ENCODE measurements around the gene WRNIP1.
"Not testable (repeated sequence)": the region's sequence is repeated elsewhere in the genome, so short reads cannot be mapped to it uniquely, and the experiment has no call there.

The WRNIP1 gene

DNA sequence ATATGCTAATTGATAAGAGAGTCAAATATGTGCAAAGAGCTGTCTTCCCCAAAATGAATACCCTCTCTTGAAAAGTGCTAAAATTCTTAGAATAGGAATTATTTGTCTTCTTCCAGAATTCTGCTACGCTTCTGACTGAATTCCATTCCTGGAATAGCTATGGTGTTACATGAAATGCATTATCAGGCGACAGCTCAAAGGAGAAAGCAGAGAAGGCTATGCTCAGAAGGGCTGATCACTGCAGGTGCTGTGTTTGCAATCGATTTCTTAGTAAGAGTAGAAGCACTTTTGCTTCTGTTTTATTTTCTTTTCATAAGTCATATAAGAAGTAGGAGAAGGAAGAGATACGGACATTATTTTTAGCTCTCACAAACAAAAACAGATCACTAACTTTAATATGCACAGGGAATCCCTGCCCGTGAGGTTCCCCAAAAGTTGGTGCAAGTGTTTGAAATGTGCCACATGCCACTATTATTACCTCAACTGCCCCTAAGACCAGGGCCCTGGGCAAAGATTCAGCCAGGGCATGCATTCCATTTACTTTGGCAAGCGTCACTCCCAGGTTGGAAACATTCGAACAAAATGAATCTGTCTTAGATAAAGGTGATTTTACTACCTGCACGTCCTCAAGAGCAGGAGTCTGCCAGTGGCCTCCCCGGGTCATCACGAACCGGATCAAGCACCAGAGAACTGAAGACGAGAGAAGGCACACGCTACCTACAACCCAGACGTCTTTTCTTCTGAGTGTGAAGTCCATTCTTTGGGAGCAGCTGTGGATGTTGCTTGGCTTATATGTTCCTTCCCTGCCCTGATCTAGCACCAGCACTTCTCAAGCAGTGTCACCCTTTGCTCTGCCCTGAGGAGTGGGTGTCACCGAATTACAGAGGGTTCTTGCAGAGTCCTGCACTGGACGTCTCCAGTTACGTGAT is 21.6 kb upstream of the WRNIP1 start:
- DNase-seq: no peak

DNA sequence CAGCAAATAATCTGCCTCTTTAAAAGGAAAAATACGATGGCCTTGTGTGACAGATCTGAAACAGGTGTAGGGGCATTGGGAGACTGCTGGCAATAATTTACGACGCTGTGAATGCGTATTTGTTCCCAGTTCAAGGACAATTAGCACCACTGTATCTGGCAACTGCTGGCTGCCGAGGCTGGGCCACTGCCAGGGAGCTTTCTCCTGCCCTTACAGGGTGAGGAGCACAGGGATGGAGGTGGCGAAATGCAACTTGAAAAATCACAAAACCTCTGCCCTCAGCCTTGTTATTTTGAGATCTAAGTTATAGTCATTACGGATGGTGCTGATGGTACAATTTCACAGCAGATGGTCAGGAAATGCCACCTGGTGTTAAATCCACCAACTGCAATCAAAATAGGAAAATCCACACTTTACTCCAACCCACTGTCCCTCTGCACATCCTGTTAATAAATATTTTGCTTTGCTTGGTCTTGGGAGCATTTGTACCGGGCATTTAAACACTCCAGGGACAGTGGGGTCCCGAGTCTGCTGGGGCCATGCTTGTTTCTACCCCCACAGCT is 20.9 kb upstream of the WRNIP1 start:
- DNase-seq: no peak

GRCh38 chr6:2744778-2745177 is 20.4 kb upstream of the WRNIP1 start:
- no peak for DNase-seq

DNA sequence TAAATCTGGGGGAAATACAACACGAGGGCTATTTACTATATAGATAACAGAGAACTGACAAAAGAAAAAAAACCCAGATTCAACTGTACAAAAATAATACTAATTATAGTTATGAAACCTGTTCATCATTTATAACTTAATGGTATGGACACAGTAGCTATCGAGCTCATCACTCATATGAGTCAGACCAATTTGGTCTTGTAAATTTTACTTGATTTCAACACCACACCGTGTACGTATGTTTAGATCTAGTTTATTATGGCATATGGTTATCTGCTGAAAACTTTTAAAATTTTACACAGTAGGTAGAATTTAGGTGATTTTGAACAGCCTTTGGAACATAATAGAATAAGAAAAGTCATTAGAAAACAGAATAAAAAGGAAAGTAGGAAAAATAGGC is 19.9 kb upstream of the WRNIP1 start:
- no peak for DNase-seq

DNA sequence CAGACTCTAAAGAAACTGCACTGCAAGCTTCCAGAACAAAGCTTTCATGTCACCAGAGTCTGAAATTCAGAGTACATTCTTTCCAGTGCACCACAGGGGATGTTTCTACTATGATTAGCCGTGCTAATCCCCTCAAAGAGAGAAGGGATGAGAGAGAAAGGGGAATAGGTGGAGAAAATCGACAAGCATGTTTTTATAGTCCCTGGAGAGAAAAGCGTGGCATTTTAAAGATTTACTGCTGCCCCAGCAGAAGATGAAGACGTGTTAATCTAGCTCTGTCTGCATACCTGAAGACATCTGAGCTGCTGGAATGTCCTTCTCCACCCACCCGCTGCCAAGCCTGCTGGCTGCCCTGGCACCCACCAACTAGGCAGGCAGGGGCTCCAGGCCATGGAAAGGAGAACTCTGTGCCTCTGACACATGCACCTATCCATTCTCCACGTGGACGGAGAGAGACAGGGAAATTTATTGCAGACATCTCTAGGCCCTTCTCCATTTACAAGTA is 18.6 kb upstream of the WRNIP1 start:
- DNase-seq: peak; percentile 53

DNA sequence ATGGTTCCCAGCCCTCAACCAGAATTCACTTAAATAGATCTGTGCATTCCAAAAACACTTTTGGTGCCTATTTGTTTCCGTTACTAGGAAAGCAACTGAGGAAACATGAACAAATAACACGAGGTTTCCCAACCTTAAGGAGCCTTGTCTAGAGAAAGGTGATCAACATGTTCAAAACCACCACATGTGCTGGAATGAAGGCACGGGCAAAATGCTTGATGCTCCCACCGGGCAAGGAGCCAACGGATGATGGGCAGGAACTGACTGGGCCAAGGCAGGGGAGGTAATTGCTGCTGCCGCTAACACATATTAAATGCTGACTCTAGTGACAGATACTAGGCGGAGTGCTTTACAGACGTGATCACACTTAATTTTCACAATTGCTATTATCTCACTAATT is 17.0 kb upstream of the WRNIP1 start:
- DNase-seq: no peak

GRCh38 chr6:2749969-2750600 is 15.1 kb upstream of the WRNIP1 start:
- DNase-seq: peak; percentile 84

DNA sequence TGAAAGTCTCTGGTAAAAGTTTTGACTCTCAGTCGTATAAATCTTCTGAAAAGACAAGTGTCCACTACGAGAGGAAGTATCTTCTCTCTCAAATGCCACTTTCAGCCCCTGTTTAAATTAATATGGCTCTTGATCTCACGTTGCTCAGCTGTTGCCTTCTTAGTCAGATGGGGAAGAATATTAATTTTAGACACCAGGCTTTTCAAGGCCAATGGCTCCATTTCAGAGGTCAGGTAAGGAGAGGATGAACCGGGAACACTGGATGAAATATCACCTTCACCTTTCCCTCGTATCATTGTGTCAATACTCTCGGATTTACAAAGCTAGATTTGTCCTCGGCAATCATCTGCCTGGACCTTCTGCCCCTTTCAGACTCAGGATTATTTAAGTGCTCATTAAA is 14.4 kb upstream of the WRNIP1 start, which contains the start of gene MYLK4:
MYLK4 (minus strand) TSS at position 91 of the 400 bp plus-strand sequence. CDS start 1,628 bp downstream, outside the sequence.
- no peak for DNase-seq

DNA sequence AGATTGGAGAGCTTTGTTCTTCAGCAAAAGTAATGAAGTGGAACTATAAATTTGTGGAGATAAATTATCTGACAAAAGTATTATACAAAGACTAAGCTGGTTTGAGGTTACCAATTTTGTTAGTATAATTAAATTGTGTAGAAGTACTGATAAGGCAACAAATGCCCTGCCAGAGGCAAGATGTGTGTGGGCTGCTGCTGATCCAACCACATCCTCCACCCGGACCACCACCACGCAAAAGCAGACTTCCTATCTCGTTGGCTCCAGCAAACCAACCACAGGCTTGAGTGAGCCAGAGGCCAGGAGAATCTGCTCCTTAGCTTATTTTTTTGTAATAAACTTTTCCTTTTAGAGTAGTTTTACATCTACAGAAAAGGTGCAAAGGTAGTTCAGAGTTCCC is 13.3 kb upstream of the WRNIP1 start:
- no peak for DNase-seq

GRCh38 chr6:2752477-2753109 is 12.6 kb upstream of the WRNIP1 start:
- DNase-seq: no peak

DNA sequence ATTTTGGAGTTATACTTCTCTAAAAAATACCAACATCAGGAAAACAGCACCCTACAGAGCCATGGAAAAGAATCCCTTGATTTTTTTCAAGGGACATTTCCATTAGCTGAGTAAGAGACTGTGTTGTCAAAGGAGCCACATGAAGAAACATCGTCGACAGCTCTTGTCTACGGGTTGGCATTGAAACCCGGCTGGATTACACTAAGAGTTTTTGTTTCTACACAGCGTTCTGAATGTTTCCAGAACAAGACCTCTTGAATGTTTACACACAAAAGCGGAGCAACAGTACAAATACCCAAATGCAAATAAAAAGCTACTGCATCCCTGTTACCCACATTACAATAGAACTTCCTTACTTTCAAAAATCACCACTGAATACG is 12.1 kb upstream of the WRNIP1 start:
- DNase-seq: no peak

GRCh38 chr6:2753743-2754142 is 11.4 kb upstream of the WRNIP1 start:
- DNase-seq: no peak

DNA sequence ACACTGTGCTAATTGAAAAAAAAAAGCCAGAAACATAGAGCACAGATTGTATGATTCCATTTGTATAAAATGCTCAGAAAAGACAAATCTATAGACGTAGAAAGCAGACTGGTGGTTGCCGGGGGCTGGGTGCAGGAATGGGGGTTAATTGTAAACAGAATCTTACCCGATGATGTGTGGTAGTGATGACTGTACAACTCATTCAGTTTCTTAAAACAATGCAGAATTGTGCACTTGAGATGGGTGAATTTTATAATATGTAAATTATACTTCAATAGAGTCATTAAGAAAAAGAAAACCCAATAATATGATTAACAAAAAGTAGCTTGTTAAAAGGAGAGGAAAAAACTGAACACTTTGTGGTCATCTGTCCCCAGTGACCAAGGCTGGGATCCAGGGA is 10.8 kb upstream of the WRNIP1 start:
- no peak for DNase-seq

DNA sequence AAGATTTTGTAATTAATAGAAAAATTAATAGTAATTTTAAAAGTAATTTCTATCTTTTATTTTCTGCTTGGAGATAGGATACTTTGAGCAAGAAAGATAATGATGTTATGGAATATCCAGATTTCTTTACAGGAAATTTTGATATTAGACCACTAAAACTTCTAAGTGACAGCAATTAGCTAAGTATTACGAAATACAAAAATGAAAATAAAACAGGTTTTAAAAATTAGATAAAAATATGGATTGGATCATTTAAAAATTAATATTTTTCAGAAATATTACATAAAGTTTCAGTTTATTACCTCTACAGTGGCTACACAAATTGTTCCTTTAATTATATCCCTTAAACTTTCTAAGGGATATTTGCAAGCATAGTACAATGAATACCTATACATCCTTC is 10.3 kb upstream of the WRNIP1 start:
- DNase-seq: no peak

DNA sequence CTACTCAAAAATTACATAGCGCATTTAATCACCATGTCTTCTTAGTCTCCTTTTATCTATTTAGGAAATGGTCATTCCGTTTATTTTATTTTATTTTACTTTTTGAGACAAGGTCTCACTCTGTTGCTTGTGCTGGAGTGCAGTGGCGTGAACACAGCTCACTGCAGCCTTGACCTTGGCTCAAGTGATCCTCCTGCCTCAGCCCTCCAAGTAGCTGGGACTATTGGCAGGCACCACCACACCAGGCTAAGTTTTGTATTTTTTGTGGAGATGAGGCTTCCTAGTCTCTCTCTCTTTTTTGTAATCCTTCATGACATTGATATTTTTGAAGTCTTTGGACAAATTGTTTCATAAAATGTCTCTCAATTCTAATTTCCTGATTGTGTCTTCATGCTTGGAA is 9.7 kb upstream of the WRNIP1 start:
- DNase-seq: no peak

GRCh38 chr6:2756241-2756640 is 9.0 kb upstream of the WRNIP1 start:
- DNase-seq: no peak

DNA sequence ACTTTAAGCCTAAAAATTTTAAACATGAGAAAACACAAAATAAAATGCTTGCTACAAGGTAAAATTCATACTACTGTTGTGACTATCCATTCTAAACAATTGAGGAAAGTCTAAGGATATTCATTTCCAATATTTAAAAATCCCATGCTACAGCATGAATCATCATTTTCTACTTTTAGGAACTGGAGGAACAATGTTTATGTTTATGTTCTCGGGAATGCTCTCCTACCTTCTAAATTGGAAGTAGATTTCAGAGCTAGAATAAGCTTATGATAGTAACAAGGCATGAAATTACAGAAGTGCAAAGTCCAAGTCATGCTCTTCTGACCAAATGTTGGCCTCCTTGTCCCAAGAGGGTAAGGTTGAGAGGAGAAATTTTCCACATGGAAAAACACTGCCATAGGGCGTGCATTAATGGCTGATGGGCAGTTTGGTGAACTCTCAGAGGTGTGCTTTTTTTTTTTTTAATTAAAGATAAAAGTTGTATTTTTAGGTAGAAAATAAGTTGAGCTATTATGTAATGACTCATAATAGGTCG is 8.4 kb upstream of the WRNIP1 start:
- DNase-seq: no peak

- no peak for DNase-seq
Observed at GRCh38 chr6:2758980-2759379, 6.2 kb upstream of the WRNIP1 start.

- DNase-seq: no peak
Observed at GRCh38 chr6:2760882-2761842, 4.0 kb upstream of the WRNIP1 start.

DNA sequence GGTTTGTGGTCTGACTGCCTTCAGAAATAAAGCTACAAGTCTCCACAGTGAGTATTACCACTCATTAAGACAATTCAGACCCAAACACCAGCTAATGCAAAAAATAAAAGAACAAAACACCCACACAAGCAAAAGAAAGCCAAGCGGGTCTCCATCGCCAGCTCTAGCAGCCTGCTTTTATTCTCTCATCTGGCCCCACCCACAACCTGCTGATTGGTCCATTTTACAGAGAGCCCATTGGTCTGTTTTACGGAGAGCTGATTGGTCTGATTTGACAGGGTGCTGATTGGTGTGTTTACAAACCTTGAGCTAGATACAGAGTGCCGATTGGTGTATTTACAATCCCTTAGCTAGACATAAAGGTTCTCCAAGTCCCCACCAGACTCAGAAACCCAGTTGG is 2.3 kb upstream of the WRNIP1 start:
- DNase-seq: not testable (repeated sequence)

DNA sequence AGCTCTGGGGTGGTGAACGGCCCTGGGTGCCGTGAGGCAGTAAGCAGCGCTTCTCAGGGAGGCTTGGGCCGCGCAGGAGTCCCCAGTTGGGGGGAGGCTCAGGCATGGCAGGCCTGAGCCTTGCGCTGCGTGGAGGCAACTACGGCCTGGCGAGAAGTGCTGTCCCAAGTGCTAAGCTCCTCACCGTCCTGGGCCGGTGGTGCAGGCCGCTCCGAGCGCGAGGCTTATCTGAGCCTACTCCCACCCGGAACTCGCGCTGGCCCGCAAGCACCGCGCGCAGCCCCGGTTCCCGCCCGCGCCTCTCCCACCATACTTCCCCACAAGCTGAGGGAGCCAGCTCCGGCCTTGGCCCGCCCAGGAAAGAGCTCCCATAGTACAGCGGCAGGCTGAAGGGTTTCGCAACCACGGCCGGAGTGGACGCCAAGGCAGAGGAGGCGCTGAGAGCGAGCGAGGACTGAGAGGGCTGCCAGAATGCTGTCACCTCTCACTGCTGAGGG is 1.8 kb upstream of the WRNIP1 start:
- DNase-seq: no peak
